Dendritic cell treated with granulocyte-macrophage colony-stimulating factor and Interleukin-4, amounts not matched to agents 40 ng/mL and 50 ng/mL, for 4 days (primary cell): Measurements from ENCODE around the gene HELZ2.
A peak's percentile ranks its signal among the peaks of the same experiment; 100 is the strongest.

ENCODE experiments used
- H3K27ac Mint-ChIP-seq: one replicate; pipeline ENCODE4 v1.8.0; 2022; ENCODE audit warnings: mild to moderate bottlenecking, mixed read lengths
- H3K27me3 Mint-ChIP-seq: one replicate; pipeline ENCODE4 v1.8.0; 2022; ENCODE audit warnings: mild to moderate bottlenecking, mixed read lengths
- H3K36me3 Mint-ChIP-seq: one replicate; pipeline ENCODE4 v1.8.0; 2022; ENCODE audit warnings: low read depth, mixed read lengths
- H3K4me1 Mint-ChIP-seq: one replicate; pipeline ENCODE4 v1.8.0; 2022; ENCODE audit warnings: low read depth, mixed read lengths
- H3K4me3 Mint-ChIP-seq: one replicate; pipeline ENCODE4 v1.8.0; 2022; ENCODE audit warnings: mild to moderate bottlenecking, moderate library complexity, mixed read lengths
- H3K9me3 Mint-ChIP-seq: one replicate; pipeline ENCODE4 v1.8.0; 2022; ENCODE audit warnings: mixed read lengths
- intact Hi-C: fragments of 100-400 bp; cut with micrococcal nuclease; formaldehyde crosslinking; loops from one replicate; pipeline ENCODE4 v1.15.0; 2022

The HELZ2 gene

DNA sequence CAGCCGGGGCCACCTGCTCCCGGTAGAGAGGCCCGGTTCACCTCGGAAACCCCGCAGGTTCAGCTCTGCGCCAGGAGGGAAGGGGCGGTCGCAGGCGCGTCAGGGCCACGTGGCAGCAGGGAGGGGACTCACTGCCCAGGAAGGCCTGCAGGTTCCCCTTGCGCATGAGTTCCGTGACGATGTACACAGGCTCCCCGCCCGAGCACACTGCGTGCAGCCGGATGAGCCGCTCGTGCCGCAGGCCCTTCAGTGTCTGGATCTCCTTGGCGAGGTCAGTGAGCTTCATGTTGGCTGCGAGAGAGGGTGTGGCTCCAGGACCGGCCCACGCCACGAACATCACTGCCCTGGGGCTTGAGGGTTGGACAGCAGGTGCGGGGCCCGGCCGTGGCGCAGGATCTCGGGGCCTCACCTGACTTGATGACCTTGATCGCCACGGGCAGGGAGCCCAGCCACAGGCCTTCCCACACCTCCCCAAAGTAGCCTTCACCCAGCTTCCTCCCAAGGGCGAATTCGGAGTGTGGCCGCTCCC, 31.9 kb downstream of the HELZ2 start:
- H3K4me1 Mint-ChIP-seq = peaks cover 16% of the 10 kb centered on the region
- peaks cover 67% of the 10 kb centered on the region for H3K27me3 Mint-ChIP-seq
- H3K4me3 Mint-ChIP-seq = no peak overlapping the region
- H3K27ac Mint-ChIP-seq = no peak overlapping the region
- intact Hi-C loops = no loop called here
- no peaks in the 10 kb centered on the region for H3K36me3 Mint-ChIP-seq
- no peaks in the 10 kb centered on the region for H3K9me3 Mint-ChIP-seq

DNA sequence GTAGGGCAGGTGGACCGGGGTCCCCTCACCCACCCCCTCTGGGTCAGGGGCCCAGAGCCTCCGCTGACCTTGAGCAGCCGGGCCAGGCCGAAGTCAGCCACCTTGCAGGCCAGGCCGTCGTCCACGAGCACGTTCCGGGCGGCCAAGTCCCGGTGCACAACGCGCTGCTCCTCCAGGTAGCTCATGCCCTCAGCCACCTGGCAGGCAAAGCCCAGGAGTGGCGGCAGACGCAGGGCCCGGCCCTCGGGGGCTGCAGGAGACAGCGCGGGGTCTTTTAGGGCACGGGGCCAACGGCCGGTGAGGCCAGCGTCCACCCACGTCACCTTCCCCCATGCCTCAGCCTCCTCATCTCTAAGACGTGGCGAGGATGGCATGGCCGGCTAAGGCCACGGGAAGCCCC, 32.7 kb downstream of the HELZ2 start:
- Mint-ChIP-seq H3K9me3 (no peaks in the 10 kb centered on the region), H3K4me3 (no peak overlapping the region), H3K27me3 (peaks cover 61% of the 10 kb centered on the region), H3K27ac (no peak overlapping the region), H3K4me1 (peaks cover 24% of the 10 kb centered on the region), H3K36me3 (no peaks in the 10 kb centered on the region)
- intact Hi-C loops = no loop called here

DNA sequence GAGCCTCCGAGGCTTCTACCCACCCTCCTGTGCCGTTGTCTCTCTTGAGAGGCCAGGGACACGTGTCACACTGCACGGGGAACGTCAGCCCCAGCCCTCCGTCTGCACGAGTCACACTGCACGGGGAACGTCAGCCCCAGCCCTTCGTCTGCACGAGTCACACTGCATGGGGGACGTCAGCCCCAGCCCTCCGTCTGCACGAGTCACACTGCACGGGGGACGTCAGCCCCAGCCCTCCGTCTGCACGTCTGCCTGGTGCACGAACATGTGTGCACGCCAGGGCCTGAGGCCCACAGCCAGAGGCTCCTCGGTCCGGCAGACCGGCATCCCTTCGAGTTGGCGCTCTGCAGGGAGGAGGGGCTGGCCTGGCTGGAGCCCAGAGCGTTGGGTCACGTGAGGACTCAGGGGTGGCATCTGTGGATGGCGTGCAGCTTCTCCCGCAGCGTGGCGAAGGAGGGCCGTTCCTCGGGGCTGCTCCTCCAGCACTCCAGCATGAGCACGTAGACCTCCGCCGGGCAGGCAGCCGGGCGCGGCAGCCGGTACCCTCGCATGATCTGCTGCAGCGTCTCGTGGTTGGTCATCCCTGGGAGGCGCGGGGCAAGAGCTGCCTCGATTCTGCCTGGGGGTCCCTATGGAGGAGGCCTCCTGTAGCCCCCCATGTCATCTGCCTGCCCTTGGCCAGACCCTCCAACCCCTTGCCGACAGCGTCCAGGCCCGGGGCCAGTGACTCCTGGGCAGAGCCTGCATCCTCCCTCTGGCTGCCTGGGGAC, 33.4 kb downstream of the HELZ2 start:
- H3K9me3 Mint-ChIP-seq = no peaks in the 10 kb centered on the region
- H3K4me3 Mint-ChIP-seq = no peak overlapping the region
- intact Hi-C loops = no loop called here
- no peaks in the 10 kb centered on the region for H3K36me3 Mint-ChIP-seq
- peaks cover 27% of the 10 kb centered on the region for H3K4me1 Mint-ChIP-seq
- H3K27me3 Mint-ChIP-seq = peaks cover 58% of the 10 kb centered on the region
- peak overlapping the region; percentile 7 for H3K27ac Mint-ChIP-seq

DNA sequence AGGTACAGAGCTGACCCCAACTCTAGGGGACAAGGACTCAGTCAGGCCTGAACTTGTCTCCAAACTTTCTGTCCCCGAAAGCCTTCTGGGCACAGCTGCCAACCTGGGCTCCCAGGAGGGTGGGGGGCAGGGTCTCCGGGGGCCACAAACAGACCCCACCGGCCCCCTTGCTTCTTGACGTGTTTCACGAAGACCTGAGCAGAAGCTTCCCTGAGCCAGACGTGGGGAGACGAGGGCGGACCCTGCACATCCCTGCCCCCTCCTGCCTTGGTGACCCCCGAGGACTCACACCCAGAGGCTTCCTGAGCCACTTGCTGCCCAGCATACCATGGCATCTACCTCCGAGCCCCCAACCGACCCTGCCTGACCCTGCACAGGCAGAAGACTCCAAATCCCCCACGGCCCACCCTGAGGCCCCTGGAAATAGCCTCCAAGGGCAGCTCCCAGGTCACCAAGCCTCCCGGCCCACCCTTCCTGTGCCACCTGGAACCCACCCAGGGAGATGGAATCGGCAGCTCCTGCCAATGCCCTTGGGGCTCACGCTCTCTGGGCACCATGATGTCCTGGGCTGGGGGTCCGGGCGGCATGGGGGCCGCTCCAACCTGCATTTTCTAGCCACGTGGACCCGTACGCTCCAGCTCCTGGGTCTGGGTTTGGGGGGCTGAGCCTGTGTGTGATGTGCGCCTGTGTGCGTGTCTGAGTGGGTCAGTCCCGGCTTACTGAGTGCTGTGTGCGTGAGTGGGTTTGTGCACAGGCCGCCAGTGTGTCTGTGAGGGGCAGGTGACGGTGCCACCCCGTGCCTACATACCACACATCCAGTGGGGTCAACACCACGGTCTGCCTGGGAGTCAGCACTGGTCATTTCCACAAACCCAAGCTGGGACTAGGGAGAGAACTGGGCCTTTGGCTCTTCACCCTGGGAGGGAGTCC, 34.3 kb downstream of the HELZ2 start:
- Mint-ChIP-seq H3K9me3 (no peaks in the 10 kb centered on the region), H3K27me3 (peaks cover 54% of the 10 kb centered on the region), H3K27ac (peak overlapping the region; percentile 7), H3K4me3 (no peak overlapping the region), H3K36me3 (peaks cover 4% of the 10 kb centered on the region), H3K4me1 (peaks cover 27% of the 10 kb centered on the region)
- intact Hi-C loops = loop anchor here (2.0 to 10.0 kb wide), 7 partner anchors 88 to 433 kb away; partner anchors contain the start of genes DNAJC5, GMEB2 and UCKL1

DNA sequence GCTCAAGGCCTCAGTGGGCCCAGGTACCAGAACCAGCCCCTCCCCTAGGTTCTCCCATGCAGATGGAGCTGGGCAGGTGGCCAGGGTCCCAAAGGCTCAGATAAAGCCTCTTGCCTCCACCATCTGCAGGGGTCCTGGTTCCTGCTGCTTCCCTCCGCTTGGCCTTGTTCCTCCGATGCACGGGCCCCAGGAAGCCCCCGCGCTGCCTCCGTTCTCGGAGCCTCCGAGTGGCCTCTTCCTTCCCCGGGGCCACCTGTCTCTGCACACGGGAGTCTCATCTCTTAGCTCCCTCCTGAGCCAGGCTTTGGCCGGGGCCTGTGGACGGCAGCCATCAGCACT, 35.0 kb downstream of the HELZ2 start:
- no peaks in the 10 kb centered on the region for H3K9me3 Mint-ChIP-seq
- no peak overlapping the region for H3K4me3 Mint-ChIP-seq
- H3K27me3 Mint-ChIP-seq = peaks cover 49% of the 10 kb centered on the region
- H3K36me3 Mint-ChIP-seq = peaks cover 4% of the 10 kb centered on the region
- H3K4me1 Mint-ChIP-seq = peaks cover 27% of the 10 kb centered on the region
- H3K27ac Mint-ChIP-seq = no peak overlapping the region
- intact Hi-C loops = loop anchor here (2.0 to 10.0 kb wide), 7 partner anchors 88 to 433 kb away; partner anchors contain the start of genes DNAJC5, GMEB2 and UCKL1

DNA sequence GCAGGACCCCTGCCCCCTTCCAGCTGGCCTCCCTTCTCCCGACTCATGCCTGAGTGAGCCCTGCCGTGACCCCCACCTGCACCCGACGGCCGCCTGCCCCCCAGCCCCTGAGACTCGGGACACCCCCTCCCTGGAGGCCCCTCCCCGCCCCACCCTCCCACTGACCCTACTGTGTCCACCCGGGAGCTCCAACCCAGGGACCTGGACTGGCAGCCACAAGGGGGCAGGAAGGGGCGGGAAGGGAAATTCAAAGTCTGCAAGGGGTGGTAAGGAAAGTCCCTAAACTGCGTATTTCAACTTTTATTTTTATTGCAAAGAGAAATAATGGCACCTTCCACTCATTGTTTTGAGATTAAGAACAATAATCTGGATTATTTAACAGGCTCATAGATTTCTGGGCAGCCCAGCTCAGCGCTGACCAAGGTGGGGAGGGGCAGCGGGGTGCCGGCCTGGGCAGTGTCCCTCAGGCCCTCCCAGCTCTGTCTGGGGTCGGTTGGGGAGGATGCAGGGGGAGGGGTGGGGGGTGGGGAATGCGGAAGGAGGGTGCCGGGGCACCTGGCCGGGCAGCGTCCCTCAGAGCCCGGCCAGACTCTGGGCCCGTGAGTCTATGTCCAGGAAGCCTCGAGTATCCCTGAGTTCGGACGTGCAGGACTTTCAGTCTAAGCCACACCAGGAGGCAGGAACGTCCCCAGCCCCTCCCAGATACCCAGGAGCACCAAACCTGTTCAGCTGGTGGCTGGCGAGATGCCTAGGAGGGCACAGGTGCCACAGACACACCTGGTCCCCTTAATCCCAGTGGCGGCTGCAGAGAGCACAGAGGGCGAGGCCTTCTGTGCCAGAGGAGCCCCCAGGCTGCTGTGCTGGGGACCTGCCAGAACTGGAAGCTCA, 35.6 kb downstream of the HELZ2 start:
- peaks cover 4% of the 10 kb centered on the region for H3K36me3 Mint-ChIP-seq
- intact Hi-C loops = loop anchor here (2.0 to 10.0 kb wide), 7 partner anchors 89 to 434 kb away; partner anchors contain the start of genes DNAJC5, GMEB2 and UCKL1
- H3K4me1 Mint-ChIP-seq = peaks cover 27% of the 10 kb centered on the region
- H3K9me3 Mint-ChIP-seq = no peaks in the 10 kb centered on the region
- H3K4me3 Mint-ChIP-seq = peak overlapping the region; percentile 83
- H3K27ac Mint-ChIP-seq = peak overlapping the region; percentile 94
- H3K27me3 Mint-ChIP-seq = peaks cover 44% of the 10 kb centered on the region

DNA sequence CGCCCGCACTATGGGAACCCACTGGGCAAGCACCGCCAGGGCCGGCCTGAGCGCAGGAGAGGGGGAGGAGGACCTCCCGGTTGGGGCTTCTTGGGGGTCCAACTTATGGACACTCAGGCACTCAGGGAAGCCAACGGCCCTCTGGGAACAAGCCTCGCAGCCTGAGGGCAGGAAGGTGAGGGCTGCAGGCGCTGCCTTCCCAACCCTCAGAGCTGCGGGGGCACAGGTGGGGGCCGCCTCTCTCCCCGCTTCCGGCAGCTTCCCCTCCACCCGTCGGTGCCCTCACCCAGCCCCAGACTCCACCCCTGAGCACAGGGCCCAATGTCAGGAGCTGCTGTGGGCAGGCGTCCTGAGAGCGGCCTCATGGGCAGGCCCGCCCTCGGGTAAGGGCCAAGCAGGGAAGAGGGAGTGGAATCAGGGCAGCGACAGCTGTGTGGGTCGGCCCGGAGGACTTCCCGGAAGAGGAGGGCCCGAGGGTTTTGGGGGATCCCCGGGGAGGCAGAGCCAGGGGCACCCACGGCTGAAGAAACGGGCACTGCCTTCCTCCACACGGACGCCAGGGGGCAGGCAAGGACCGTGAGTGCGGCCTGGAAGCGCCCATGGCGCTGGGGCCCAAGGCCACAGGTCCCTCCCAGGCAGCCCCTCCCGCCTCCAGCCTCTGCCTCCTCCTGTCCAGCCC, 36.4 kb downstream of the HELZ2 start:
- H3K36me3 Mint-ChIP-seq = peaks cover 4% of the 10 kb centered on the region
- H3K27me3 Mint-ChIP-seq = peaks cover 40% of the 10 kb centered on the region
- H3K4me1 Mint-ChIP-seq = peaks cover 27% of the 10 kb centered on the region
- peak overlapping the region; percentile 83 for H3K4me3 Mint-ChIP-seq
- H3K27ac Mint-ChIP-seq = peak overlapping the region; percentile 94
- H3K9me3 Mint-ChIP-seq = no peaks in the 10 kb centered on the region
- intact Hi-C loops = loop anchor here (1.0 to 10.0 kb wide), 9 partner anchors 17 to 435 kb away; partner anchors contain the start of genes DNAJC5, GMEB2, PPDPF and UCKL1

DNA sequence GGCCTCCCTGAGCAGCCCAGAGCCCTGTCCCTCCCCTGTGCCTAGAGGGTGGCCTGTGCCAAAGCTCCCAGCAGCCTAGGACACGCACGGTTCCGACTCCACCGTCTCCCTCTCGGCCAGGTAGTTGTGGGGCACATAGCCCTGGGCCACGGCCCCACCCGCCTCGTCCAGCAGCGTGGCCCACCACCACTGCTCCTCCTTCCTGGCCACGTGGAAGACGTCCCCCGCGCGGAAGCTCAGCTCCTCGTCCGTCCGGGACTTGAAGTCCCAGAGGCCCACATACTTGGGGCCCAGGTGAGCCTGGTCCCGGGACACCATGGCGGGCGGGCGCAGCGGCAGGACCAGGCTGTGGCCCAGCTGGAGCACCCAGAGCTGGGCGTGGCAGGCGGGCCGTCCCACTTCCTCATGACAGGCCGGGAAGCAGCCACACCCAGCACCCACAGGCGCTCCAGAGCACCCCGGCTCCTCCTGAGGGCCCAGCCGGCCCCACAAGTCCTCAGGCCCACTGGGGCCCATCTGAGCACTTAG, 37.0 kb downstream of the HELZ2 start, which contains the start of gene PTK6:
TSS of gene PTK6 (minus strand) at position 380 of the 528 bp plus-strand sequence. CDS start at position 318, 62 bp downstream.
- Mint-ChIP-seq H3K9me3 (no peaks in the 10 kb centered on the region), H3K27ac (peak within 1 kb of the TSS; percentile 94), H3K36me3 (peaks cover 8% of the 10 kb centered on the region), H3K4me1 (peaks cover 27% of the 10 kb centered on the region), H3K4me3 (peak within 1 kb of the TSS; percentile 83), H3K27me3 (peaks cover 37% of the 10 kb centered on the region)
- intact Hi-C loops = loop anchor here (1.0 to 10.0 kb wide), 7 partner anchors 16 to 435 kb away; partner anchors contain the start of genes DNAJC5, GMEB2, PPDPF and UCKL1

DNA sequence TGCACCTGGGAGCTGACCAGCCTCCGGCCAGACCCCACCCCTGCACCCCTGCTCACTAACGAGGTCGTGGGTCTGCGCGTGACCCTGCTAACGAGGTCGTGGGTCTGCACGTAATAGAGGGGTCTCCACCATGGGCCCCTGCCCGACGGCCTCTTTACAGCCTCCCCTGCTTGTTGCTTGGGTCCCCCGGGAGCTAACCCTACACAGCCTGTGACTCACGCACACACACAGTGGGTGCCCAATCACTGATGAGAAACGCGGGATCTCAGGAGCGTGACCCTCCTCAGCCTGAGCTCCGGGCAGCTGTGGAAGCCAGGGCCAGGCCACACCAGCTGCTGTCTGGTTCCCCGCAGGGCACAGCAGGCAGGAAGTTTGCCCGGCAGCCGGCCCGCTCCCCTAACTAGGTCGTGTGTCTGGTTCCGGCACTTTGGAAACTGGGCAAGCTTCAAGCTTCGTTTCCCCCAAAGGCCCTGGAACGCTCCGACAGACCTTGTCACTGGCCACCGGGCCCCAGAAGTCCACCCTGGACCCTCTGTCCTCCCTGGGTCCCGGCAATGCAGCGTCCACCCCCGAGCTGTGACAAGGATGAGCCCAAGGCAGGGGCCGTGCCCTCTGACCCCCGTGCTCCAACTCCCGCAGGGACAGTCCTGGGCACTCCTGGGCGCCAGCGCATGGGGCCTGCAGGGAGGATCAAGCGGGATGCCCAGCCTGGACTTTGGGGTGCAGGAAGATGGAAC, 37.6 kb downstream of the HELZ2 start:
- intact Hi-C loops = loop anchor here (2.0 to 10.0 kb wide), 6 partner anchors 16 to 436 kb away; partner anchors contain the start of genes DNAJC5, GMEB2, PPDPF and UCKL1
- Mint-ChIP-seq H3K9me3 (no peaks in the 10 kb centered on the region), H3K27me3 (peaks cover 32% of the 10 kb centered on the region), H3K36me3 (peaks cover 11% of the 10 kb centered on the region), H3K4me1 (peaks cover 27% of the 10 kb centered on the region), H3K27ac (peak overlapping the region; percentile 94), H3K4me3 (peak overlapping the region; percentile 83)

DNA sequence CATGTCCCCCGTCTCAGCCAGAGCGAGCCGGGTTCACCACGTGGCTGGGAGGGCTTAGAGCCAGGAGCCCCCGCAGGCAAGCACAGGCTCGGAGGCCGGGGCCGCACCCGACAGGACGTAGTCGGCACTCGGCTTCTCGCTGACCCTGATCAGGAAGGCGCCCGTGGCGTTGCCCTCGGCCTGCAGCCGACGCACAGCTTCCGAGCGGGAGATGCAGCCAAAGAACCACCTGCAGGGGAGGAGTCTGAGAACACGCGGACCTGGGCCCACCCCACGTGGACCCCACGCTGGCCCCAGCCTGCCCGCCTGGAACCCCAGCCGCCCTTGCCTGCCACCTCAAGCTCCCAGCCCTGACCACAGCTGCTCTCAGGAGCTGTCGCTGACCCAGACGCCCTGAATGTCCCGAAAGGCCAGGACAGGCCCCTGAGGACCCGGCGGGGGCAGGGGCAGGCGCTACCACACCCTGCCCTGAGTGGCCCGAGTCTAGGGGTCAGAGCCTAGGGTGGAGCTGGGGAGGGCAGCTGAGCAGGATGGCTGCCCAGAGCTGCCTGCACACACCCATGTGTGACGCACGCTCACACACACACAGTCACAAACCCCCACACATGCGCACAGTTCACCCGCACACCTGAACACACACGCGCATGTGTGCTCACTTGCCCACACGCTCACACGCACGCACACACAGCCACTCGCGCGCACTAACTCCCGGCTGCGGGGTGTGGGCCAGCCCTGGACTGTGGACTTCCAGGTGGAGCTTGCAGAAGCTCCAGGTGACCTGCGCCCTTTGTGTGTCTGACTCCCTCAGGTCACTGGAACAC, 39.0 kb downstream of the HELZ2 start:
- intact Hi-C loops = loop anchor here (5.0 to 10.0 kb wide), 5 partner anchors 92 to 437 kb away; partner anchors contain the start of genes DNAJC5, GMEB2 and UCKL1
- H3K4me3 Mint-ChIP-seq = no peak overlapping the region
- peaks cover 11% of the 10 kb centered on the region for H3K36me3 Mint-ChIP-seq
- peaks cover 27% of the 10 kb centered on the region for H3K4me1 Mint-ChIP-seq
- peak overlapping the region; percentile 26 for H3K27ac Mint-ChIP-seq
- no peaks in the 10 kb centered on the region for H3K9me3 Mint-ChIP-seq
- H3K27me3 Mint-ChIP-seq = peaks cover 28% of the 10 kb centered on the region

DNA sequence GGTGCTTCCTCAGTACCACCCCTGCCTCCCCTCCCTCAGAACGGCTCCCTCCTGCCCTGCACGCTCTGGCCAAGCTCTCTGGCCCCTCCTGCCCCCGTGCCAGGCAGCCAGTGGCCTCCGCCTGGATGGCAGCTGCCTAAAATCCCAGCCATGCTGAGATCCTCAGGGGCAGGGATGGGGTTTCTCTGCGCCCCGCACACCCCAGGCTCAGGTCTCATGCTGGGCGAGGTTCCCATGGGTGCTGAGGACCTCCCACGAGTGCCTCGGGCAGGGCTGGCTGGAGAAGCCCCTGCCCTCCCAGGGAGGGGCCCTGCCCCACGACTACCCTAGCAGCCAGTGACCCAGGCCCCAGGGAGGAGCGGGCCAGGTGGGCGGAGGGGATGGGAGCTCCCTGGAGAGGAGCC, 39.6 kb downstream of the HELZ2 start:
- intact Hi-C loops = loop anchor here (10.0 kb wide), 1 partner anchor 320 kb away; no protein-coding TSS in a partner anchor
- Mint-ChIP-seq H3K4me3 (no peak overlapping the region), H3K27me3 (peaks cover 27% of the 10 kb centered on the region), H3K36me3 (peaks cover 11% of the 10 kb centered on the region), H3K9me3 (no peaks in the 10 kb centered on the region), H3K27ac (no peak overlapping the region), H3K4me1 (peaks cover 27% of the 10 kb centered on the region)
